ENCODE measurements around the gene ATP11A. TPM values are rescaled to one million over a fixed set of nuclear protein-coding genes. Genes with fewer than 3 reads are reported as not detected.

ATP11A gene
- total RNA-seq, 1 experiment from 2014 or later, result 80.4 TPM

DNA sequence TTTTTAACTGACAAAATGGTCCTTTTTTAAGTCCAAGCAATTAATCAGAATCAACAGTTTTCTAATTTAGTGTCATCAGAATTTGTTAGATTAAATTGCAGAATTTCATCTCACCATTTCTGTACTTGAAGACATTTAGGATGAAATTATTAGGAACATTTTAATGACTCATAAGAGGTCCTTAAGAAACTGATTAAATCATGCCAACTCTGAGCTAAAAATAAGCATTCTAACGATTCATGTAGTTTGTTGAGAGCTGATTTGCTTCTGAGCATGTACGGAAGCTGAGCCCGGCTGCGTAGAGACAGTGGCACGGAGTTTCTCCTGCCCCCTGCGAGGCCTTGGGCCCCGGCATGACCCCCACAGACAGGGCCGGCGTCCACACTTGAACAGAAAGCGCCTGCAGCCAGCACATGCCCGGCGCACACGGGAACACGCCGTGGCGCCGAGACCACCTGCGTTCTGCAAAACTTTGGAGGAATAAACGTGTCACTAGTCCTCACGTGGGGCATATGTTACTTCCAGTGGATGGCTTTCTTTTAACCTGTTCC, 189.5 kb downstream of the ATP11A start:
- BruUV-seq (replicated peaks), result no TSS peak

DNA sequence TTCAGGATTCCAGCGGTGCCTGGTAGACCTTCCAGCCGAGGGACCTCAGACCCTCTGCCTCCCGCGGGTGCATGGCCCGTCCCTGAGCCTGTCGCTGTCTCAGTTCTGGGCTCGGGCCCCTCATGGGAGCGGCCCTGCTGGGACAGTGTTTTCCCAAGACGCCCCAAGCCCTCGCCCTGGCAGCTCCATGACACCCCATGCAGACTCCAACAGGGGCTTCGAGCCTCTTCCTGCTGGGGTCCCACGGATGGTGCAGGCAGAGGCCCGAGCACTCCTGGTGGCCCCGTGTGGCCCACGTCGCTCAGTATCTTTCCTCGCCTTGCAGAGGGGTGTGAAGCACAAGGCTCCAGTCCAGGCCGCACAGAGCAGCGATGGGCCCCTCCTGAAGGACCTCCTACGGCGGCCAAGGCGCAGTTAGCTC, 190.4 kb downstream of the ATP11A start:
- DNase-seq (ENCODE audit: low read depth, low spot score) (no peak), ATAC-seq (no peak)
- no TSS peak for BruUV-seq (replicated peaks)
- Histone ChIP-seq H3K9me3 (ENCODE audit: control insufficient read depth in 1 of 2, insufficient read depth in 1 of 2, low read depth in 1 of 2, low read length in 2 of 2) (no peaks in the 10 kb centered on the region), H3K4me1 (ENCODE audit: control insufficient read depth in 1 of 2, insufficient read depth in 2 of 2, low read length in 2 of 2) (no peaks in the 10 kb centered on the region; a peak in 1 of 4 replicates), H3K79me2 (ENCODE audit: insufficient read depth, low read length) (no peaks in the 10 kb centered on the region), H3K27ac (ENCODE audit: low read depth, low read length) (no peak overlapping the region), H3K9ac (ENCODE audit: low read length) (no peak overlapping the region), H4K20me1 (ENCODE audit: insufficient read depth) (no peaks in the 10 kb centered on the region), H3K27me3 (ENCODE audit: insufficient read depth, low read length) (no peaks in the 10 kb centered on the region), H3K9me2 (ENCODE audit: insufficient read depth) (no peaks in the 10 kb centered on the region), H3K4me3 (replicated peaks in 1 of 2; ENCODE audit: low read depth in 1 of 2, low read length in 2 of 2) (no peak overlapping the region), H3K4me2 (ENCODE audit: low read length) (no peak overlapping the region), H3K36me3 (ENCODE audit: control insufficient read depth in 1 of 2, insufficient read depth in 2 of 2, low read length in 2 of 2) (peaks cover 8 to 11% of the 10 kb centered on the region in 2 experiments; a peak in 3 of 4 replicates), H2AFZ (ENCODE audit: low read depth, low read length, poor library complexity, severe bottlenecking) (no peak overlapping the region)
- TF ChIP-seq EZH2 (IDR thresholded peaks at IDR 0.05), result no peak
- TF ChIP-seq, protein P1, sequence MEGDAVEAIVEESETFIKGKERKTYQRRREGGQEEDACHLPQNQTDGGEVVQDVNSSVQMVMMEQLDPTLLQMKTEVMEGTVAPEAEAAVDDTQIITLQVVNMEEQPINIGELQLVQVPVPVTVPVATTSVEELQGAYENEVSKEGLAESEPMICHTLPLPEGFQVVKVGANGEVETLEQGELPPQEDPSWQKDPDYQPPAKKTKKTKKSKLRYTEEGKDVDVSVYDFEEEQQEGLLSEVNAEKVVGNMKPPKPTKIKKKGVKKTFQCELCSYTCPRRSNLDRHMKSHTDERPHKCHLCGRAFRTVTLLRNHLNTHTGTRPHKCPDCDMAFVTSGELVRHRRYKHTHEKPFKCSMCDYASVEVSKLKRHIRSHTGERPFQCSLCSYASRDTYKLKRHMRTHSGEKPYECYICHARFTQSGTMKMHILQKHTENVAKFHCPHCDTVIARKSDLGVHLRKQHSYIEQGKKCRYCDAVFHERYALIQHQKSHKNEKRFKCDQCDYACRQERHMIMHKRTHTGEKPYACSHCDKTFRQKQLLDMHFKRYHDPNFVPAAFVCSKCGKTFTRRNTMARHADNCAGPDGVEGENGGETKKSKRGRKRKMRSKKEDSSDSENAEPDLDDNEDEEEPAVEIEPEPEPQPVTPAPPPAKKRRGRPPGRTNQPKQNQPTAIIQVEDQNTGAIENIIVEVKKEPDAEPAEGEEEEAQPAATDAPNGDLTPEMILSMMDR (IDR thresholded peaks at IDR 0.05 in 2 of 3, conservative IDR thresholded peaks at IDR 0.05 in 1 of 3; ENCODE audit: borderline replicate concordance in 1 of 3, insufficient read depth in 1 of 3, low read depth in 2 of 3, low read length in 2 of 3), result no peak
- TF ChIP-seq TCF7L2 (IDR thresholded peaks at IDR 0.05; ENCODE audit: borderline replicate concordance, extremely low read depth, insufficient read depth, insufficient read length), result no peak
- TF ChIP-seq ZFX (IDR thresholded peaks at IDR 0.05), result no peak
- ChIA-PET RAD21 (ENCODE audit: low non-redundant PET in 1 of 2, low total read pairs in 2 of 2, uncharacterized antibody in 2 of 2, unreplicated experiment in 2 of 2) (no interaction called here), CTCF (no interaction called here), POLR2A (no interaction called here)
- intact Hi-C loops (cut with micrococcal nuclease), result no loop called here

More for the DNA sequence above, 189.5 kb downstream of the ATP11A start:
- H3K36me3 ChIP-seq (ENCODE audit: control insufficient read depth in 1 of 2, insufficient read depth in 2 of 2, low read length in 2 of 2), result peaks cover 8% of the 10 kb centered on the region in 2 experiments; a peak in 3 of 4 replicates
- POLR2A ChIA-PET, result no interaction called here
- H3K9me2 ChIP-seq (ENCODE audit: insufficient read depth), result no peaks in the 10 kb centered on the region
- no peak overlapping the region for H2AFZ ChIP-seq (ENCODE audit: low read depth, low read length, poor library complexity, severe bottlenecking)
- DNase-seq (ENCODE audit: low read depth, low spot score) (no peak), ATAC-seq (no peak)
- CTCF ChIA-PET, result no interaction called here
- H3K9ac ChIP-seq (ENCODE audit: low read length), result no peak overlapping the region
- intact Hi-C loops (cut with micrococcal nuclease), result no loop called here
- H3K27me3 ChIP-seq (ENCODE audit: insufficient read depth, low read length), result no peaks in the 10 kb centered on the region
- TF ChIP-seq SP1 (IDR thresholded peaks at IDR 0.05; ENCODE audit: low read depth), result no peak
- no peak for TF ChIP-seq ELF1 (IDR thresholded peaks at IDR 0.05; ENCODE audit: borderline replicate concordance, low read depth)
- RAD21 ChIA-PET (ENCODE audit: low non-redundant PET in 1 of 2, low total read pairs in 2 of 2, uncharacterized antibody in 2 of 2, unreplicated experiment in 2 of 2), result no interaction called here
- no peaks in the 10 kb centered on the region for H4K20me1 ChIP-seq (ENCODE audit: insufficient read depth)
- H3K79me2 ChIP-seq (ENCODE audit: insufficient read depth, low read length), result no peaks in the 10 kb centered on the region
- no peaks in the 10 kb centered on the region for H3K9me3 ChIP-seq (ENCODE audit: control insufficient read depth in 1 of 2, insufficient read depth in 1 of 2, low read depth in 1 of 2, low read length in 2 of 2)
- H3K27ac ChIP-seq (ENCODE audit: low read depth, low read length), result no peak overlapping the region
- no peak overlapping the region for H3K4me3 ChIP-seq (replicated peaks in 1 of 2; ENCODE audit: low read depth in 1 of 2, low read length in 2 of 2)
- H3K4me1 ChIP-seq (ENCODE audit: control insufficient read depth in 1 of 2, insufficient read depth in 2 of 2, low read length in 2 of 2), result peaks cover under 1 to 1% of the 10 kb centered on the region in 2 experiments; a peak in 3 of 4 replicates
- H3K4me2 ChIP-seq (ENCODE audit: low read length), result no peak overlapping the region

Measured in HCT116 (cell line).